DND-41 (cell line): ENCODE measurements around the gene IL1B.

ENCODE experiments used
- ATAC-seq: fragments of 200-7000 bp; cut with Tn5 transposase; 3 replicates; pipeline ENCODE4 v1.9.1; 2021; ENCODE audit warnings: low read depth; ENCODE audit not compliant: insufficient read depth
- DNase-seq: peaks from one replicate; pipeline ENCODE4 v3.0.0-alpha.2; 2020
- H2AFZ ChIP-seq: 2 replicates; pipeline ENCODE4 v1.6.0; 2012; ENCODE audit warnings: low read depth, low read length
- H3K27ac ChIP-seq: 2 replicates; pipeline ENCODE4 v1.5.1; 2012; ENCODE audit warnings: low read length, inconsistent platforms
- H3K27me3 ChIP-seq: fragments of 200-600 bp; sonication (generic); 2 replicates; pipeline ENCODE4 v1.6.0; 2012; ENCODE audit warnings: low read length, mild to moderate bottlenecking, inconsistent platforms; ENCODE audit not compliant: insufficient read depth, poor library complexity
- H3K36me3 ChIP-seq: 2 replicates; pipeline ENCODE4 v1.5.1; 2012; ENCODE audit warnings: low read length, inconsistent platforms; ENCODE audit not compliant: insufficient read depth
- H3K4me1 ChIP-seq: 2 replicates; pipeline ENCODE4 v1.5.1; 2012; ENCODE audit warnings: mild to moderate bottlenecking, low read length; ENCODE audit not compliant: insufficient read depth
- H3K4me2 ChIP-seq: 2 replicates; pipeline ENCODE4 v1.6.0; 2012; ENCODE audit warnings: mild to moderate bottlenecking, moderate library complexity, low read length, inconsistent platforms; ENCODE audit not compliant: insufficient read depth
- H3K4me3 ChIP-seq, 2 experiments: fragments of 200-600 bp in 1 of 2; shearing (Covaris generic) in 1 of 2; 2 replicates each; pipeline ENCODE4 v1.5.1; 2012 to 2016; ENCODE audit warnings: inconsistent platforms in 2 of 2, low read length in 2 of 2, mild to moderate bottlenecking in 2 of 2, low read depth in 1 of 2, moderate library complexity in 1 of 2
- H3K79me2 ChIP-seq: 2 replicates; pipeline ENCODE4 v1.6.0; 2012; ENCODE audit warnings: low read length, inconsistent platforms; ENCODE audit not compliant: insufficient read depth
- H3K9ac ChIP-seq: 2 replicates; pipeline ENCODE4 v1.6.0; 2012; ENCODE audit warnings: low read depth, mild to moderate bottlenecking, inconsistent platforms, low read length, moderate library complexity
- H3K9me3 ChIP-seq: 2 replicates; pipeline ENCODE4 v1.5.1; 2012; ENCODE audit warnings: low read length, moderate library complexity, mild to moderate bottlenecking, inconsistent platforms; ENCODE audit not compliant: insufficient read depth, severe bottlenecking
- H4K20me1 ChIP-seq: 2 replicates; pipeline ENCODE4 v1.6.0; 2012; ENCODE audit warnings: low read length; ENCODE audit not compliant: insufficient read depth
- EZH2 ChIP-seq: IDR thresholded peaks from 3 replicates; pipeline ENCODE4 v1.6.1; 2012; ENCODE audit warnings: borderline replicate concordance, low read depth, mild to moderate bottlenecking, moderate library complexity, low read length, inconsistent platforms; ENCODE audit not compliant: severe bottlenecking
- TF ChIP-seq, protein P1 (sequence below): IDR thresholded peaks from 2 replicates; pipeline ENCODE4 v1.5.1; 2012; ENCODE audit warnings: borderline replicate concordance, low read length, moderate library complexity, mild to moderate bottlenecking; ENCODE audit not compliant: poor library complexity, severe bottlenecking; ENCODE audit errors: extremely low read depth

Gene IL1B

DNA sequence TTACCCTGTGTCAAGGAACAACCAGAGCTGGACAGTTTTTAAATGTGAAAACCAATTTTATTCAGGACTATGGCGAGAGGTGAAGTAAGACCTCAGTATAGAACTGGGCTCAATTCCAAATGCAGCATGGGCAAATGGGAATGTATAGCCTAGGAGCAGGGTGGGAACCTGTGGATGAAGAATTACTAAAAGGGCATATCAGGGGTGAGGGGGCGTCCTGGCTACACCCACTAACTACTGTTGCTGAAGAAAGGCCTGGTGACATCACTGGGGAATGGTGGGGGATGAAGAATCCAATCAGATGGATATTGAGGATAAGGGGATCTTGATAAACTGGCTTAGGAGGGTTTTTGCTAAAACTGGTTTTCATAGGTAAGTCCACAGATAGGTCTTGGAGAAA is 47.1 kb upstream of the IL1B start:
- Histone ChIP-seq H3K4me3 (no peak overlapping the region), H2AFZ (no peak overlapping the region), H3K27me3 (peaks cover 4% of the 10 kb centered on the region), H3K36me3 (no peaks in the 10 kb centered on the region), H3K4me2 (no peak overlapping the region), H3K9me3 (no peaks in the 10 kb centered on the region), H3K9ac (no peak overlapping the region), H4K20me1 (no peaks in the 10 kb centered on the region), H3K27ac (no peak overlapping the region), H3K4me1 (no peaks in the 10 kb centered on the region), H3K79me2 (no peaks in the 10 kb centered on the region)
- DNase-seq (no peak), ATAC-seq (no peak)
- TF ChIP-seq EZH2, result no peak
- TF ChIP-seq, protein P1, sequence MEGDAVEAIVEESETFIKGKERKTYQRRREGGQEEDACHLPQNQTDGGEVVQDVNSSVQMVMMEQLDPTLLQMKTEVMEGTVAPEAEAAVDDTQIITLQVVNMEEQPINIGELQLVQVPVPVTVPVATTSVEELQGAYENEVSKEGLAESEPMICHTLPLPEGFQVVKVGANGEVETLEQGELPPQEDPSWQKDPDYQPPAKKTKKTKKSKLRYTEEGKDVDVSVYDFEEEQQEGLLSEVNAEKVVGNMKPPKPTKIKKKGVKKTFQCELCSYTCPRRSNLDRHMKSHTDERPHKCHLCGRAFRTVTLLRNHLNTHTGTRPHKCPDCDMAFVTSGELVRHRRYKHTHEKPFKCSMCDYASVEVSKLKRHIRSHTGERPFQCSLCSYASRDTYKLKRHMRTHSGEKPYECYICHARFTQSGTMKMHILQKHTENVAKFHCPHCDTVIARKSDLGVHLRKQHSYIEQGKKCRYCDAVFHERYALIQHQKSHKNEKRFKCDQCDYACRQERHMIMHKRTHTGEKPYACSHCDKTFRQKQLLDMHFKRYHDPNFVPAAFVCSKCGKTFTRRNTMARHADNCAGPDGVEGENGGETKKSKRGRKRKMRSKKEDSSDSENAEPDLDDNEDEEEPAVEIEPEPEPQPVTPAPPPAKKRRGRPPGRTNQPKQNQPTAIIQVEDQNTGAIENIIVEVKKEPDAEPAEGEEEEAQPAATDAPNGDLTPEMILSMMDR, result no peak

DNA sequence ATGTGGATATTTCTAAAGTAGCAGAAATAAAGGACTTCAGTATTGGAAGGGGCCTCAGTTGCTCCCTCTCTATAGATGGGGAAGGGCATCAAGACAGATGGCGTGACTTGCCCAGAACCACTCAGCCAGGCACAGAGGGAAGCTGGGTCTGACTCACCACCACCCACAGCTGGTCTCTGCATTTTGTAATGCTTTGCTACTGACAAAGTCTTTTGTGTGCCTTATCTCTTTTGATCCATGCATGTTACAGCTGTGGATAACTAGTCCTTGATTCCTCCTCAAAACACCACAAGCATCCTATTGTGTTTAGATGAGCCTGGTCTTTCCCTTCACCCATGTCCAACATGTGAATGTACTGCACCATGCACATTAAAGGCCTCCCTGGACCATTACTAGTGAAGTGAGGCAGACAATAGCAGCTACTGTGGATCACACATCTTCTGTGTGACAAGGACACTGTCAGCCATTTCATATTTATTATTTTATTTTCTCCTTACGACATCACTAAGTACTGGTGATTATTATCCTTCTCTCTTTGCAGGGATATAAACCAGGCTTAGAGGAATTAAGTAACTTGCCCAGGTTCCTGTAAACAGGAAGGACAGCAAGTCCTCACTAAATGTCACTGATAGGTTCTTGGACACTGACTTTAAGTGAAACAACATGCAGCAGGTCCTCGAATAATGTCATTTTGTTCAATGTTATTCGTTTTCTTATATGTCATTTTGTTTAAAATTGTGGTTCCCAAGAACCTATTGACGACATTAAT is 44.8 kb upstream of the IL1B start:
- Histone ChIP-seq H3K9me3 (no peaks in the 10 kb centered on the region), H3K36me3 (no peaks in the 10 kb centered on the region), H3K27me3 (peaks cover 4% of the 10 kb centered on the region), H3K4me2 (no peak overlapping the region), H2AFZ (no peak overlapping the region), H3K4me3 (no peak overlapping the region), H3K27ac (no peak overlapping the region), H3K79me2 (no peaks in the 10 kb centered on the region), H4K20me1 (no peaks in the 10 kb centered on the region), H3K9ac (no peak overlapping the region), H3K4me1 (no peaks in the 10 kb centered on the region)
- DNase-seq, result no peak
- no peak for ATAC-seq
- TF ChIP-seq EZH2, result no peak
- TF ChIP-seq, protein P1, result no peak

DNA sequence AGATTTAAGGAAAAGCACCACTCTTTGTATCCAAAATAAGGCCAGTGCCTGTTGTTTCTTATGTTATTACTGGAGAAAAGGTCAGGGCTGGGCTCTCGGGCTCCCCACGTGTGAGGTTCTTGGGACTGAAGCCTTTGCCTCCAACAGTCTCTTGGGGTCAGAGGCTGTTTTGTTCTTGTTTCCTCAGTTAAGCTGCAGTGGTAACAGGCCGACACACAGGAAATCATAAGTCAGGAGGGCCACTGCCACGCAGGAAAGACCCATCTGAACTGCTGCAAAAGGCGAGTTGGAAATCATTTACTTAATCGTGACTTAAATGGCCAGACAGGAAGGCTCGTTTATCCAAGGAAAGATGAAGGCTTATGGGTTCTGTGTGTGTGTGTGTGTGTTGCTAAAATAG is 44.1 kb upstream of the IL1B start:
- Histone ChIP-seq H3K4me2 (no peak overlapping the region), H3K27ac (no peak overlapping the region), H3K36me3 (no peaks in the 10 kb centered on the region), H4K20me1 (no peaks in the 10 kb centered on the region), H2AFZ (peak overlapping the region; percentile 7; the same call in 1 of the 2 replicates), H3K27me3 (peaks cover 4% of the 10 kb centered on the region), H3K9me3 (no peaks in the 10 kb centered on the region), H3K4me3 (no peak overlapping the region), H3K9ac (no peak overlapping the region), H3K79me2 (no peaks in the 10 kb centered on the region), H3K4me1 (no peaks in the 10 kb centered on the region)
- TF ChIP-seq, protein P1, result no peak
- TF ChIP-seq EZH2, result no peak
- no peak for ATAC-seq
- DNase-seq, result no peak
